Activated gamma-delta T cell treated with Interleukin-2 at 50 U/mL for 16 hours (primary cell): ENCODE measurements around the gene TRIAP1.

Experiments used
- DNase-seq: peaks from one replicate; pipeline ENCODE4 v3.0.0-alpha.2; 2020

TRIAP1 gene

DNA sequence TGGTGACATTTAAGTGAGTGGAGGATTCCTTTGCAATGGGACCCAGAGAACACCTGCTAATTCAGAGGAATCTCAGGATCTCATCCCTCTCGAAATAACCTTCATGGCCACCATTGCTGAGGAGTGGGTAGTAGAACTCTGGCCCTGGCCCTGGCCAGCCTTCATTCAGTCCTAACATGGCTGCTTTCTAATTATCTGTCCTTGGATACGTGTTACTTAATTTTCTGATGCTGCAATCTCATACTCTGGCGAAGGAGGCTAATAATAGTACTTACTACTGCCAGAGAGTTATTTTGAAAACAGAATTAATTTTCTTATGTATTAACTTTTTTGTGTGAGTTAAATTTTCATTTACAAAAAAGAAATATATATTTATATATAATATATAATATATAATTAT is 20.4 kb downstream of the TRIAP1 start:
- DNase-seq, result no peak

DNA sequence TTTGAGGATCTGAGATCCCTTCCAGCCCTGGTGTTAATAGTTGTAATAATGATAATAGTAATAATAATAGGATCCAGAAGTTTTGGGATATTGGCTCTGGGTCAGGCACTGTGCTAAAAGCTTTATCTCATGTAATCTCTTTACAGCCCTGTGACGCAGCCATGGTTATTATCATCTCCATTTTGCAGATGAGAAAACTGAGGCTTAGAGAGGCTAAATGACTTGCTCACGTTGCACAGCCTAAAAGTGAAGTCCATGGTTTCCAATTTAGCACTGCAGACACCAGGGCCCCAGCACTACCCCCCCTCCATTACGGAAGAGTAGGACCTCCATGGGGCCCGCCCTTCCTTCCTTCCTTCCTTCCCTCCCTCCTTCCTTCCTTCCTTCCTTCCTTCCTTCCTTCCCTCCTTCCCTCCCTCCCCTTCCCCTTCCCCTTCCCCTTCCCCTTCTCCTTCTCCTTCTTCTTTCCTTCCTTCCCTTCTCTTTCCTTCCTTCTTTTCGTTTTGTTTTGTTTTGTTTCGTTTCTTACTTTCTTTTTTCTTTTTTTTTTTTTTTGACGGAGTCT is 23.2 kb downstream of the TRIAP1 start:
- DNase-seq, result no peak

DNA sequence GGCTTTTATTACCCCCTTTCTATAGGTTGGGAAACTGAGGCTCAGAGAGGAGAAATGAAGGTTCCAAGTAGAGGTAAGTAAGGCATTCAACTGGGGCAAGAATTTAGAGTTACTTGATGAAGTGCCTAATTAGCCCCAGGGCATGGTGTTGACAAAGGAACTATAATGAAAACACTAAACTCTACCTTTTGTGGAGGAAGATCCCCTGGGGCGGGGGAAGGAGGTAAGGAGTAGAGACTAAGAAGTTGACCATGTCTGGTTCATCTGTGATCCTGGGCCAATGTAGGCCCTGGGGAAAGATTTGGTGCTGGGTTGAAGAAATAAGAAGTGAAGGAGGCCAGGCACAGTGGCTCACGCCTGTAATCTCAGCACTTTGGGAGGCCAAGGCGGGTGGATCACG is 24.5 kb downstream of the TRIAP1 start:
- DNase-seq, result no peak

DNA sequence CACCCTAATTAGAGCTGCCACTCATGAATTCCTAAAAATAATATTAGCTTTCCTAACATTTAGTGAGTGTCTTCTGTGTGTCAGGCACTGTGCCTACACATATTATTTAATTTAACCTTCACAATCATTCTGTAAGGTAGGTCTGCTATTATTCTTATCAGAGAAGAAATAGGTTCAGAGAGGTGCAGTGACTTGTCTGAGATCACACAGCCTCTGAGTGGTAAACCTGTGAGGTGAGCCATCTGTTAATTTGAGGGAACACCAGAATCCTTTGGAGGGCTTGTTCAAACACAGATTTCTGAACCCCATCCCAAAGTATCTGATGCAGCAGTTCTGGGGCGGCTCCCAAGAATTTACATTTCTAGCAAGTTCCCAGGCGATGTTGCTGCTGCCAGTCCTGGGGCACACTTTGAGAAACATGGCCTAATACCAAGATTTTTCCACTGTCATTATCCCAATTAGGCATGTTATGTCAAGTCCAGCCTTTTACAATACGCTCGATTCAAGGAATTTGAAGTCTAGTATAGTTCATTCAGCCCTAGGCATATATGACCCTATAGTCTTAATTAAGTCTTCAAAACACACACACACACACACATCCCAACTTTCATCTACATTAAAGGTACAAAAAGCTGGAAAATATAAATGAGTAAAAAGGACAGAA is 28.1 kb downstream of the TRIAP1 start:
- no peak for DNase-seq

DNA sequence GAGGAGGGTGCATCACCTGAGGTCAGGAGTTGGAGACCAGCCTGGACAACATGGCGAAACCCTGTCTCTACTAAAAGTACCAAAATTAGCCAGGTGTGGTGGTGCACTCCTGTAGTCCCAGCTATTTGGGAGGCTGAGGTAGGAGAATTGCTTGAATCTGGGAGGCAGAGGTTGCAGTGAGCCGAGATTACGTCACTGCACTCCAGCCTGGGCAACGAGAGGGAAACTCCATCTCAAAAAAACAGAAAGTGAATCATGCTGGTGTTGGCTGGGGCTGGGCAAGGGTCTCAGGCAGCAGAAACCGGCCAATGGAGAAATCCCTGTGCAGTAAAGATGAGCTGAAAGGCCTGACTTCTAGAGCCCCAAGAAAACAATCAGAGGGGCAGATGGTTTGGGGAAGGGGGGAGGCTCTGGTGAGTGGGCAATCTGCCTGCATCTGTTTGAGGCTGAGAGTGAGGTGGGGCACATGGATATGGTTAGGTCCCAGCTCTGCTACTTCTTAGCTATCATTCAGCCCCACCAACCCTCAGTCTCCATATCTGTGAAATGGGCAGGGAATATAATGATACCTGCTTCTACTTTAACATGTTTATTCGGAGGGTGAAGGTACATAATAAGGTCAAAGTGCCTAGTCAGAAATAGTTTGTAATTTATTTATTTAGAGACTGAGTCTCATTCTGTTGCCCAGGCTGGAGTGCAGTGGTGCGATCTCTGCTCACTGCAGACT is 29.5 kb downstream of the TRIAP1 start:
- no peak for DNase-seq

DNA sequence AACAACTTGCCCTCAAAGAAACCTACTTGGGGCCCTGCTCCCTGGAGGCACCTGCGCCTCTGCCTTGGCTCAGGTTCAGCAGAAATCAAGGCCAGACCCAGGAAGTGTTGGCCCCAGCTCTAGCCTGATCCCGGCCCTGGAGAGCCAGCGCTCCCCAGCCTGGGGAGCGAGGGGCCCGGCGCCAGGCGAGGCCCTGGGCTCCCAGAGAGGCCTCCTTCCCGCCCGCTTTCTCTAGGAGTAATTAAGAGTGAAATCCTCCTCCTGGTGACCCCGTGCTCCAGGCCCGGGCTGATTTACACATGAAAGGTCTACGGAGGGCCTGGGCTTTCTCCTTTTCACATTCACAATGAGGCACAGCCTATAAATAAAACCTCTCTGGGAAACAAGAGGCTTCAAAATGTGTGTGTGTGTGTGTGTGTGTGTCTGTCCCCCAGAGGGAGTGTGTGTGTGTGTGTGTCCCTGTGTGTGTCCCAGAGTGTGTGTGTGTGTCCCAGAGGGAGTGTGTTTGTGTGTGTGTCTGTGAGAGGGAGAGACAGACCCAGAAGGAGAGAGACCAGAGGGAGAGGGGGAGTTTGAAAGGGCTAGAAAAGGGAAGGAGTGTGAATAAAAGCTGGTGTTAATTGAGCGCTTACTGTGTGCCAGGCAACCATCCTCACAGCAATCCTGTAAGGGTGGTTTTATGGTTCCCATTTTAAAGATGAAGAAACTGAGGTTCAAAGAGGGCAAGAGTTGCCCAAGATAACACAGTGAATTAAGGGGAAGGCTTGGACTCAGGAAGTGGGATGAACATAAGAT is 32.1 kb downstream of the TRIAP1 start:
- DNase-seq, result no peak

DNA sequence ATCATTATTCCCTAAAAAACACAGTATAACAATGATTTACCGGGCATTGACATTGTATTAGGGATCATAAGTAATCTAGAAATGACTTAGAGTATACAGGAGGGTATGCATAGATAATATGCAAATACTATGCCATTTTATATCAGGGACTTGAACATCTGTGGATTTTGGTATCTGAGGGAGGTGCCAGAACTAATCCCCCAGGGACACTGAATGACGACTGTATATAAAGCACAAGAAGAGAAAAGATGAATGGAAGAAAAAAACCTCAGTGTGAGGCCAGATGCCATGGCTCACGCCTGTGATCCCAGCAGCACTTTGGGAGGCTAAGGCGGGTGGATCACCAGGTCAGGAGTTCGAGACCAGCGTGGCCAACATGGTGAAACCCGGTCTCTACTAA is 33.8 kb downstream of the TRIAP1 start:
- DNase-seq, result no peak

DNA sequence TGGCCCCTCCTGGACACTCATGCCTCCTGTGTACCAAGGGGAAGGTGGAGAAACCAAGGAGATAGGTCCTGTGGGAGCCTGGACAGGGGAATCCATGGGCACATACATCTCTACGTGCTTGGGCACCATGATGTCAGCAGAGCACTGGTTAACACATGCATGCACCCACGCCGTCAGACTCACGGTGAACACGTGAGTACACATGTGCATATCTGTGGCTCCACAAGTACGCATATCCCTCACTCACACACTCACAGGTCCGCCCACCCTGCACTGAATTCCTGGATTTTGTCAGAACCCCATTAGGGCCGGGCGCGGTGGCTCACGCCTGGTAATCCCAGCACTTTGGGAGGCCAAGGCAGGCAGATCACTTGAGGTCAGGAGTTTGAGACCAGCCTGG is 37.4 kb downstream of the TRIAP1 start:
- DNase-seq, result no peak

DNA sequence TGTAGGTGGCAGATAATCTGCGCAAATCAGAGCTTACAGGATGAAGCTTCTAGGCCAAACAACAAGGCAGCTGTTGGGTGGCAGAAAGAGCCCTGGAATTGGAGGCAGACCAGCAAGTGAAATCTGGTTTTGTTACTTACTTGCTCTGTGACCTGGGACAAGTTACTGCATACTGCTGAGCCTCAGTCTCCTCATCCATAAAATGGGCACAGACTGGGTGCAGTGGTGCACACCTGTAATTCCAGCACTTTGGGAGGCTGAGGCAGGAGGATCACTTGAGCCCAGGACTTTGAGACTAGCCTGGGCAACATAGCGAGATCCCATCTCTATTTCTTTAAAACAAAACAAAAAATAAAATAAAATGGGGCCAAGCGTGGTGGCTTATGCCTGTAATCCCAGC is 39.6 kb downstream of the TRIAP1 start:
- DNase-seq, result no peak

DNA sequence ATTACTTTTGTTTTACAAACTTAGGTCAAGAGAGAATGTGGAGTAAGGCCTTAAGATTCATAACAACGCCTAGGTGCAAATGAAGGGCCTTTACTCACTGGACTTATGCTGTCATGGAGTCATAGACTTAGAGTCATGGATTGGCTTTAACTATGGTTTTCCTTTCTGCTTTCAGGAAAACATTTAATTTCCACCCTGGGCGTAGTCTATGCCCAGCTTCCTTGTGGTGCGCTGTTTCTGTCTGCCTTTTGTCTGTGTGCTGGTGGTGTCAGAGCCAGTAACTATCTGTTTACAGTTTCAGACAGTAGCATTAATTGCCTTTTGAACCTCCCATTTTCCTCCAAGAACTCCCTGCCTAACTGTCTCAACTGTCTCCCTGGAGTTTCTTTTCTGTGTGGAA is 40.1 kb downstream of the TRIAP1 start:
- no peak for DNase-seq

DNA sequence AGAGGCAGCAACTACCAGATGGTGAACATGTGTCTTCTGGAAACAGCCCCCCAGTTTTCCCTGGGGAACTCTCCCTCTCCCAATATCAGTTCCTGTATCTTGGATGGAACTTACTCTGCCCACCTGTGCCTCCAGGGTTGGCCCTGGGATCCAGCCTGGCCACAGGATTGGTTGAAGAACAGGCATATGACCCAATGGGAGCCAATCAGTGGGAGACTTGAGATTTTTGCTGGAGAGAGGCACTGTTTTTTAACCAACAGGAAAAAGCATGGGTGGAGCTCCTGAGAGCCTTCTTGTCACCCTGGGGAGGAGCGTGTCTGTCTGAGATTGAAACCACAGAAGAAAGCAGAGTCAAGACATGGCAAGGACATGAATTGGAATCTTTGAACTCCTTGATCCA is 41.9 kb downstream of the TRIAP1 start:
- DNase-seq, result no peak

DNA sequence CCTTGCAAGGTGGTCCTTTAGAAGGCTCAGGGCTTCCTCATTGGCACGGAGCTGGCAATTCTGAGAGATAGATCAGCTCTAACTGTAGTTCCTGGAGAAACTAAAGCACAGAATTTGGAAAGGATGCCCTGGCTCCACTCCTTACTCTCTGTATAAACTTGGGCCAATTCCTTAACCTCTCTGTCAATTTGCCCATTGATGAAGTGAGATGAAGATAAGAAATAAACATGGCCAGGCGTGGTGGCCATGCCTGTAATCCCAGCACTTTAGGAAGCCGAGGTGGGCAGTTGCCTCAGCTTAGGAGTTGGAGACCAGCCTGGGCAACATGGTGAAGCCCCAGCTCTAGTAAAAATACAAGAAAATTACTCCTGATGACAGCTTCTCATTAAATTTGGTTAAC is 42.3 kb downstream of the TRIAP1 start:
- no peak for DNase-seq

DNA sequence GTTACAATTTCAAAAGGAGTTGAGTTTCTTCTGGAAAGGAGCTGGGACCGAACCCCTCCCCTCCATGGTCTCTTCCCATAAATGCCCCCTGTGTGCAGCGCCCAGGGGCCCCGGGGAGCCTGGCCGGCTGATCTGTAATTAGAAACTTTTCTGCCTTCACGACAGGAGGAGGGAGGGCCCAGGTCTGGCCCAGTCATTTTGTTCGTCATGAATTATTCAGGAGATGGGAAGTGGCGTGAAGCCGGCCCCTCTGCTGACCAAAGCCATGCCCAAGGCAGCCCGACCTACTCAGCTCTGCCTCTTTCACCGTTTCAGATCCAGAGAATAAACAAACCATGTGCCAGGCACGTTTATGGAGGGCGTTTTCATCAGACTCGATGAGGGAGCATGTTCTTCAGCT is 44.0 kb downstream of the TRIAP1 start:
- DNase-seq, result no peak

DNA sequence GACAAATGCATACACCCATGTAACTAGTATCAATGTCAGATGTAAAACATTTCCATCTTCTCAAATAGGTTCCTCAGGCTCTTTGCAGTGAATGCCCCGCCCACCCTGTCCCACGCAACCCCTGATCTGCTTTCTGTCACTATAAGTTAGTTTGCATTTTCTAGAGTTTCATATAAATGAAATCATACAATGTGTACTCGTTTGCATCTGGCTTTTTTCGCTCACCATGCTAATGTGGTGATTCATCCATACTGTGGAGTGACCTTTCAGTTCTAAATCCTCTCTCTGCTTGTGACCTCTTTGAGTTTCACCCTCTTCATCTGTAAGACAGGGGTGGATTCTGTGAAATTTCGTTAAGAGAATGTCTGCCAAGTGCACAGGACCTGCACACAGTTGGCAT is 46.7 kb downstream of the TRIAP1 start:
- DNase-seq, result no peak

DNA sequence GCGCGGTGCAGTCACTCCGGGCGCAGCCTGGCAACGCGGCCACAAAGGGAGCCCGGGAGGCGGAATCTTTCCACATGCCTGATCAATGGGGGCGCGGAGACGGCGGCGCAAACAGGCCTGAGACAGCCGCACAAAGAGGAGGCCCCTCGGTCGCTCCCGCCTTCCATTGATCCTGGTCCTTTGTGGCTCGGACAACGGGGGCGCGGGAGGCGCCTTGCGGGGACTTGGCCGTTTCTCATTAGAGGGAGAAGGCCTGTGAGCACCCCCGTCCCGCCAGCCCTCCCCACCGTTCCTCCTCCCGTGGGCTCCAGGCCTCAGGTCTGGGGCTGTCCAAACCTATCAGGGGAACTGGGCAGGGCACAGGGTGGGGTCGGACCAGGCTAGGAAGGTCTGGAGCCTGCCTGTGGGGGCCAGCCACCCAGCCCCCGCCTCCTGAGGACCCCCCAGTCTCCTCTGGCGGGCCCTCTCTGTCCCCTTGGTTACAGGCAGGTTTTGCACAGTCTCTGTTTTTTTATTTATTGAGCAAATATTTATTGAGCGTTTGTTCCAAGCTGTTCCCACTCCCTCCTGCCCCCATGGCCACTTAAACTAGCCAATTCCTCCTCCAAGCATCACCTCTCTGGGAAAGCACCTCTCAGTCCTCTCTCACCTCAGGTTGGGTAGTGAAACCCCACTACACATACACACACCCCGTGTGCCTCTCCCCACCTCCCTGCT is 48.2 kb downstream of the TRIAP1 start:
- no peak for DNase-seq

DNA sequence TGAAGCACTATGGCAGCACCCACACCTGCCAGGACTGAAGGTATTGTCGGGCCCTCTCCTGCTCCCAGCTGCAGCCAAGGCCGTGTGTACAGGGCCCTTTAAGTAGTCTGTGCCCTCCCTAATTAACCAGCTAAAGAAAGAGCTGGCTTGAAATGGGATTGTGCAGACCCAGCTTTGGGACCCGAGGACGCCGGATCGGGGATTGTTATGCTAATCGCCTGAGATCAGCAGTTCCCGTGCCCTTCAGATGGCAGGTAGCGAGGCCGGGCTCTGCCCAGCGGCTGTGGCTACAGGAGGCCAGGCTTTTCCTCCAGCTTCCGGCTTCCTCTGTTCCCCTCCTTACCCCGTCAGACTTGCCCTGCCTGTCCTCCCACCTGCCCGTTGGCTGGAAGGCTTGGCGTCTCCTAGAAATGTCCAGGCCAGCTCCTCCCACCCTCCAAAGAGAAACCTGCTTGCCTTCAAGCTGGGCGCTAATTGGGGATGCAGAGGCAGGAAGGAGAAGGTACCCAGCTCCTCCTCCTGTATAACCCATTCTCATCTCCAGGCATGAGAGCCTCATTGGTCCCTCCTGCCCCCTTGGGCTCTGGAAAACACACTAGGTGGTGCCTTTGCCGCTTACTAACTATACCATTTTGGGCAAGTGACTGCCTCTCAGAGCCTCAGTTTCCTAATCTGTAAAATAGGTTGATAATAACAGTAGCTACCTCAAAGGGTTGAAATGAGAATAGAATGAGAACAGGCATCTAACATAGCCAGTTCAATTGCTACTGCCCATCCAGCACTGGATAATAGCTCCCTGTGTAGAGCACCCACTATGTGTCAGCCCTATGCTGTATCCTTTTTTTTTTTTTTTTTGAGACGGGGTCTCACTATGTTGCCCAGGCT is 51.5 kb downstream of the TRIAP1 start:
- DNase-seq, result no peak
